GM12891 (cell line): Measurements from ENCODE around the gene RIN3.

ENCODE experiments used
- DNase-seq: peaks from one replicate; pipeline ENCODE4 v3.0.0; 2011; ENCODE audit warnings: low spot score; ENCODE audit not compliant: insufficient read length
- FAIRE-seq: peaks from 2 replicates; lab custom pipeline; 2011; peaks lifted over from hg19 to GRCh38; lab: Jason Lieb, UNC
- PAX5 ChIP-seq: IDR thresholded peaks from 2 replicates; pipeline ENCODE4 v1.6.1; 2011; ENCODE audit warnings: low read length, moderate library complexity, mild to moderate bottlenecking; ENCODE audit not compliant: insufficient read depth, severe bottlenecking
- POLR2A ChIP-seq: IDR thresholded peaks from 2 replicates; pipeline ENCODE4 v1.6.1; 2011; ENCODE audit warnings: low read depth, low read length, control low read depth
- POLR2AphosphoS5 ChIP-seq: IDR thresholded peaks from 2 replicates; pipeline ENCODE4 v1.6.1; 2011; ENCODE audit warnings: low read depth, low read length, control low read depth
- POU2F2 ChIP-seq: IDR thresholded peaks from 2 replicates; pipeline ENCODE4 v1.6.1; 2011; ENCODE audit warnings: low read depth, mild to moderate bottlenecking, control low read depth, low read length, moderate library complexity
- SPI1 ChIP-seq: IDR thresholded peaks from 2 replicates; pipeline ENCODE4 v1.6.1; 2011; ENCODE audit warnings: low read depth, low read length, control low read depth
- TAF1 ChIP-seq: IDR thresholded peaks from 2 replicates; pipeline ENCODE4 v1.6.1; 2011; ENCODE audit warnings: low read depth, low read length, control low read depth

RIN3 gene

DNA sequence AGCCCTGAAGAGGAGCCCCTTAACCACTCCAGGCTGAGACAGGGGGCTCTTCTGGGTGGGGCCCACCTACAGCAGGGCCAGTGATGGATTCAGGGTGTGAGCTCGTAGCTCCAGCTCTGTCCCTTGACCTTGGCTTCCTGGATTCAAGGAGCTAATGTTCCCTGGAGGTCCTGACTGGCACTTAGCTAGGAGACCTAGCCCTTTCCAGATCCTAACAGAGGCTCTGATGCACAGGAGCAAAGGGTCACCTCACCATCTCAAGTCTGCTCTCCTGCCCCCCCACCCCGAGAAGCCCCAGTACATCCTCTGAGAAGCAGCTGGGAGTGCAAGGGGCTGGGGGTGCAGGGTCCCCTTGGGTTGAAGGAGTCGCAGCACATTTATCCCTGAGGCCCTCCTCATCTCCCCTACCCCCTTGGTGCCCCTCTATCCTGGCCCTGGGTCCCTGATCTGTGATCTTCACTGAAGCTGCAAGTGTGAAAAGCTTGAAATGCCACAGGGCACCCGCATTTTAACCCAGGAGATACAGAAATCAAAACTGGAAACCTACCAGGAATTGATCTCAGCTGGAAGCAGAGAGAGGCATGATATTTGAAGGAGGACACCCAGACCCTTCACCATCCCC is 2.9 kb downstream of the RIN3 start:
- no peak for TF ChIP-seq POLR2AphosphoS5
- no peak for TF ChIP-seq SPI1
- TF ChIP-seq POU2F2 = no peak
- TF ChIP-seq POLR2A = no peak
- no peak for TF ChIP-seq TAF1
- TF ChIP-seq PAX5 = no peak
- no peak for DNase-seq
- FAIRE-seq = no peak

DNA sequence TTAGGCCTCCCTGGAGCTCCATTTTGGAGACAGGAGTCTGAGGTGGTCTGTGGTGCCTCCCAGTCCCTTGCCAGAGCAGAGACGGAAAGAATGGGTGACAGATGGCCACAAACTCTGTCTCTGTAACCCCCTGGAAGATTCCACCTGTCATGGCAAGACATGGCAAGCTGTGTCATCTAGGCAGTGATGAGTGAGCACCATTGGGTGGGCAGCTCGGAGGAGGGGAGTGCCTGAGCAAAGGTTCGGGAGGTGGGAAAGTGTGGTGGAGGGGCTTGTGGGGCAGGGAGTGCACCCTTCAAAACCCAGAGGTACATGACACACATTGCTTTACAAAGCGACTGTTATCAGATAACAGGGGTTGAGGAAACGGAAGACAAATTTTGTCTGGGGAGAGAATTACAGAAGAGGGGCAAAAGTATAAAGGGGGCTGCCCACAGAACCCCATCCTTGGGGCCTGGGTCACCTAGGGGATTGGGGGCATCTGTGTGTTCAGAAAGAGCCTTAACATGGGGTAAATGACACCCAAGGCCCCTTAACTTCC is 3.5 kb downstream of the RIN3 start:
- FAIRE-seq (no peak), DNase-seq (no peak)
- TF ChIP-seq POU2F2 = no peak
- no peak for TF ChIP-seq TAF1
- TF ChIP-seq POLR2A = no peak
- no peak for TF ChIP-seq POLR2AphosphoS5
- no peak for TF ChIP-seq SPI1
- no peak for TF ChIP-seq PAX5

DNA sequence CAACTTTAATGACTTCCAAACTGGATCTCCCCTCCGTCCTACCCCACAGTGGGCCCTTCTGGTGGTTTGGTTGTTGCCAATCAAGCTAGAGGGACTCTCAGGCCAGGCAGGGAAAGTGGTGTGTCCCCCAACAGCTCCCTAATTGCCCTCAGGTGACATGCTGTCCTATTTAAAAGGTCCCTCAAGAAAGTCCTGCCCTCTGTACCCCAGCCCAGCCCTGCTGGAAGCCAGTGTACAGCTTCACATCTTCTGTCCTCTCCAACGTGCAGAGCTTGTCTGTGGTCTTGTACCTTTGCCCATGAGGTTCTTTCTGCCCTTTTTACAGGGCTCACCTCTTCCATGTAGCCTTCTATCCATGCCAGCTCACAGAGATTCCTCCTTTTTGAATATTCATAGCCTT is 4.2 kb downstream of the RIN3 start:
- DNase-seq (no peak), FAIRE-seq (no peak)
- TF ChIP-seq PAX5 (no peak), POU2F2 (no peak), TAF1 (no peak), POLR2AphosphoS5 (no peak), SPI1 (no peak), POLR2A (no peak)

DNA sequence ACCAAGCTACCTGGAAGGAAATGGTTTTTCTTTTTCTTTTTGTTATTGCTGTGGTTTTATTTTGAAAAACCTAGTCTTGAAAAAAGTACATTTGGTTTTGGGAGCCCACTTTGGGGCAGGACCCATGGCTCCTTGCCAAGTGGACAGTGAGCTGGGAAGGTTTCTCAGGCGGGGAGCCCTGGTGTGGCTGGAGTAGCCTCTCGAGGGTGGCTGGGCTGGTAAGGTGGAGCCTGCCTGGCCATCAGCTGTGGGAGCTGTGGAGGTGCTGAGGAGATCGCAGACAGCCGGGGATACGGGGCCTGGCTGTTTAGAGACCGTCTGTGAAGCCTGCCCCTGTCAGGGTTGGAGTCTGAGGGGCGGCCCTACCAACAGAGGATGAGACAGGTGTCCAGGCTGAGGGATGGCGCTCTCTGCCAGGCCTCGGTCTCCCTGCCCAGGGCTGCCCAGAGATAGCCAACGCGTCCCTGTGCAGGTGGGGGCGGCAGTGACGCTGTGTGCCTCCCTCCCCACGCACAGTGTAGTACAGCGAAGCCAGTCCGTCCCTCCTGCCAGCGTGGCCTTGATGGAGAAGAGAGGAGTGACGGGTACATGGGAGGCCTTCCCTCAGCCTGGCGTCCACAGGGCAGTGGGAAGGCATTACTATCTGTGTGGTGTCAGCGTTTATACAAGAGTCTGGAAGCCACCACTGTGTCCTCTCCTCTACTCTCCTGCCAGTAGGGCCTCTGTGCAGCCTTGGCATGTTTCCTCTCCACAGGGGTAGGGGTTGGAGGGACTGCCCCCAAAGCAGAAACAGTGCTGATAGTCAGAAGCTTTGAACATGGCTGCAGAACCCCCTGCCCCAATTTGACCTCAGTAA is 5.9 kb downstream of the RIN3 start:
- FAIRE-seq (no peak), DNase-seq (no peak)
- TF ChIP-seq PAX5 (no peak), SPI1 (no peak), TAF1 (no peak), POU2F2 (no peak), POLR2AphosphoS5 (no peak), POLR2A (no peak)

DNA sequence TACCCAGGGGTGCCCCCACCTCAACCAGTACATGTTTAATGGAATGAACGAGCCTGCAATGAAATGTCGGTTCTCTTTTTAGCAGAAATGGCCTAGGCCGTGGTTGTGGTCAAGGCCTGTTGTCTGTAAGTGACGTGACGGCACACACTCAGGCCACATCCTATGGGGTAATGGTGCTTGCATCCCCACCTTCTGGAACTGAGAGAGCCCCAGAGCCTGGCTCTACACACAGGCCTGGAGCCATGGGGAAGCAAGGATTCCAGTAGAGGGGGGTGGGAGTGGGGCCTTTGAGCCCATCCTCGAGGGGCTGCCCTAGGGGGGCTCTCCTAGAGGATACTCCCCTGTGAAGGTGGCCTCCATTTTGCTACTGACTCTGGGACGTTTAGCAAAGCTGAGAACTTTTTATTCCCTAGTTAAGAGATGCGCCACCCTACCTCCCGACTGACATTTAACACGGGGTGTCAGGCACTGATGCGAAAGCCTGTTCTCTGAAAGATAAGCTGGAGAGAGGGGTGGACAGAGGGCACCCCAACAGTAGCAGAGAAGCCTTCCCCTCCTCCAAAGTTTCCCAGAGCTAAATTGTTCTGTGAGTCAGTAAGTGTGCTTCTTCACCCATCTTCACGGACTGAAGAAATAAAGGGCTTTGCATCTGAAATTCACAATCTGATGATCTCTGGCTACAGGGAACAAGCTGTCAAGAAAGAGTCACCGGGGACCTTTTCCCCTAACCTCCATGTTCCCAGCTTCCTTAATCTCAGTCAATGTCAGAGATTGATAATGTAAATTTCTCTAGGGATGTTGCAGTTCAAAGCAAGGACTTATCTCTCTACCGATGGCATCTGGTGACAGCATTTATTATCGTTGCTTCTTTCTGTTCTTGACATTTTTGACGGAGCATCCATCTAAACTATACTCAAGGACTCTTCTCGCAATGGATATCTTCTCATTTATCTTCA is 6.8 kb downstream of the RIN3 start:
- no peak for DNase-seq
- FAIRE-seq = no peak
- TF ChIP-seq POLR2AphosphoS5 (no peak), SPI1 (no peak), TAF1 (no peak), PAX5 (no peak), POU2F2 (no peak), POLR2A (no peak)

DNA sequence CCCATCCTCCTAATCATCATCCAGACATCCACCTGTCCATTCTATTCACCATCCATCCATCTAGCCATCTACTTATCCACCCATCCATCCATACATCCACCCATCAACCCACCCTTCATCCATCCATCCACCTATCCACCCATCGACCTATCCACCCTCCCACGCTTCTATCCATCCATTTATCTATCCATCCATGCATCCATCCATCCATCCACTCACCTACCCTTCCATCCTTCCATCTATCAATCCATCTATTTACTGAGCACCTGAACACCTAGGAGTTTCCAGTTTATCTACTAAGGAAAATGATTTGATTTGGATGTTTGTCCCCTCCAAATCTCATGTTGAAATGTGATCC is 7.5 kb downstream of the RIN3 start:
- FAIRE-seq (no peak), DNase-seq (no peak)
- TF ChIP-seq PAX5 (no peak), POLR2A (no peak), POLR2AphosphoS5 (no peak), POU2F2 (no peak), TAF1 (no peak), SPI1 (no peak)

DNA sequence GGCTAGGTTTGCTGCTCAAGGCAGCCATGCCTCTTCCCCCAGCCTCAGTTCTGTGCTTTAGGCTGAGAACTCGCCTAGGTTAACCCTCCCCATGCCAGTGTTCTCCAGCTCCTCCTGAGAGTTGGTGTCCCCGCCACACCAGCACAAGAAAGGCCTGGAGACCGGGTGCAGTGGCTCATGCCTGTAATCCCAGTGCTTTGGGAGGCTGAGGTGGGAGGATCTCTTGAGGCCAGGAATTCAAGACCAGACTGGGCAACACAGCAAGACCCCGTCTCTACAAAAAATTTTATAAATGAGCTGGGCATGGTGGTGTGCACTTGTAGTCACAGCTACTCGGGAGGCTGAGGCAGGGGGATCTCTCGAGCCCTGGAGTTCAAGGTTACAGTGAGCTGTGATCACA is 10.2 kb downstream of the RIN3 start:
- DNase-seq (no peak), FAIRE-seq (no peak)
- TF ChIP-seq SPI1 = no peak
- no peak for TF ChIP-seq POU2F2
- TF ChIP-seq PAX5 = no peak
- no peak for TF ChIP-seq POLR2A

DNA sequence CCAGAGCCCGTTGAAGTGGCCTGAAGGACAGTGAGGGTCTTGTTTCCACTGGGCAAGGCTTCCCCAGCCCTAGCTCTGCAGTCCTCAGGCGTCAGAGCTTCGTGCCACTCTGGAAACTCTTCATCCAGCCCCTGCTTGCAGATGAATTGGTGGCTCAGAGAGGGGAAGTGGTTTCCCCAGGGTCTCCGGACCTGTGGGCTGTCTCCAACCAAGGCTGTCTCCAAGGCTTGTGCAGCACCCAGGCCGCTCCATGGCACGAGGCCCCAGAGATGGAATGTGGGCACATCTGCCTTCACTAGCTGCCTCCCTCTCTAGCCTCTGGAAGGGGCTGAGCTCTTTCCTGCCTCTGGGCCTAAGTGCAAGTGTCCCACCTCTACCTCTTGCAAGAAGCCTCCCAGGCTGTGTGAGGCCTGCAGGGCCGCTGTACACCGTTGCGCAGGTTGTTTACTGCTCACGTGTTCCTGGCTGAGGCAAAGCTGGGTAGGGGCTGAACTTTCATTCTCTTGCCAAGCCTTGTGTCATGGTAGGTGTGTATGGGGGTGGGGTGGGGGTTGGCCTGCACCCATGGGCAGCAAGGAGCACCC is 11.1 kb downstream of the RIN3 start:
- TF ChIP-seq POLR2AphosphoS5 (no peak), PAX5 (no peak), POLR2A (no peak), TAF1 (no peak), SPI1 (no peak), POU2F2 (no peak)
- DNase-seq = no peak
- FAIRE-seq = no peak
